Fibroblast of skin of left biceps (primary cell): ENCODE measurements around the gene SLC46A2.

Experiments
- DNase-seq, 2 experiments: peaks; one replicate each; pipeline ENCODE4 v3.0.0-alpha.2; 2013; ENCODE audit warnings: low read depth in 2 of 2

SLC46A2 gene

GRCh38 chr9:112885324-112885723, 5.4 kb downstream of the SLC46A2 start:
- no peak for DNase-seq

- no peak for DNase-seq
Measured at GRCh38 chr9:112884721-112885120, 6.0 kb downstream of the SLC46A2 start.

- DNase-seq, result no peak
Measured at GRCh38 chr9:112884101-112884500, 6.6 kb downstream of the SLC46A2 start.

GRCh38 chr9:112881331-112881730, 9.3 kb downstream of the SLC46A2 start:
- no peak for DNase-seq

GRCh38 chr9:112880650-112881049, 10.0 kb downstream of the SLC46A2 start:
- no peak for DNase-seq

- DNase-seq, result no peak
Measured at GRCh38 chr9:112878752-112879151, 11.9 kb downstream of the SLC46A2 start.

GRCh38 chr9:112873773-112874405, 16.8 kb downstream of the SLC46A2 start:
- DNase-seq, result no peak

GRCh38 chr9:112872019-112872418, 18.7 kb downstream of the SLC46A2 start:
- DNase-seq, result no peak

GRCh38 chr9:112870556-112870955, 20.1 kb downstream of the SLC46A2 start:
- DNase-seq, result no peak

- no peak for DNase-seq
Measured at GRCh38 chr9:112869917-112870316, 20.8 kb downstream of the SLC46A2 start.

GRCh38 chr9:112869041-112869529, 21.6 kb downstream of the SLC46A2 start:
- DNase-seq, result no peak

GRCh38 chr9:112868461-112868860, 22.2 kb downstream of the SLC46A2 start:
- no peak for DNase-seq

GRCh38 chr9:112867275-112867991, 23.2 kb downstream of the SLC46A2 start:
- DNase-seq, result peak; percentile 63 to 65

- DNase-seq, result peak; percentile 48 to 62
Measured at GRCh38 chr9:112866662-112867274, 23.9 kb downstream of the SLC46A2 start.

GRCh38 chr9:112864982-112865381, 25.7 kb downstream of the SLC46A2 start:
- no peak for DNase-seq

- no peak for DNase-seq
Measured at GRCh38 chr9:112864403-112864802, 26.3 kb downstream of the SLC46A2 start.

- DNase-seq, result no peak
Measured at GRCh38 chr9:112863746-112864145, 26.9 kb downstream of the SLC46A2 start.

GRCh38 chr9:112863214-112863613, 27.5 kb downstream of the SLC46A2 start:
- DNase-seq, result no peak

GRCh38 chr9:112861638-112862555, 28.8 kb downstream of the SLC46A2 start:
- DNase-seq, result no peak

- DNase-seq, result no peak
Measured at GRCh38 chr9:112861155-112861554, 29.5 kb downstream of the SLC46A2 start.

GRCh38 chr9:112860451-112860850, 30.2 kb downstream of the SLC46A2 start:
- no peak for DNase-seq

GRCh38 chr9:112858625-112859147, 32.0 kb downstream of the SLC46A2 start:
- DNase-seq, result no peak
